ENCODE results near the gene KLF9. TPM values are rescaled to one million over a fixed set of nuclear protein-coding genes. Genes with fewer than 3 reads are reported as not detected.

Gene KLF9
- total RNA-seq, 1 experiment from 2014 or later: 0.34 TPM

DNA sequence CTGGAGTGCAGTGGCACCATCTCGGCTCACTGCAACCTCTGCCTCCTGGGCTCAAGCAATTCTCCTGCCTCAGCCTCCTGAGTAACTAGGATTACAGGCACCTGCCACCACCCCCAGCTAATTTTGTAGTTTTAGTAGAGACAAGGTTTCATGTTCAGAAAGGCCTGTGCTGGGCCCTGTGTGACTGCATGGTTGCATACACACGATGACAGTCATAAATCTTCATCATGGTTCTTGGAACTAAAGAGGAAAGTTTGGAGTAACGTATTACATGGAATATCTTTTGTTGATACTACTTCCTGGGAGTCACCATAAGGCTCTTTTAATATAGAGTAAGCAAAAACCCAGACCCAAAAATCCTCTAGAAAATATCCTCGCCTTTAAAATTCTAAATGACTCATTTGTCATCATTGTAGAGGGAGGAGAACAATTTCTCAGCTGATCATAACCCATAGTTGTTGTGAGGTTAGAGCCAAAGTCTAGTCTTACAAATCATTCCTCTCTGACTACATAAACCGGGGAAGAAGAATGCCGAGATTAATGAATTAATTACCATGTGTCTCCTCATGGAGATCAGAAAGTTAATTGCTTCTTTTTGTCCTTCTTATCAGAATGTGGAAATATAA lies 47.0 kb downstream of the KLF9 start:
- CTCF ChIA-PET: no interaction called here
- POLR2A ChIA-PET (ENCODE audit: low non-redundant PET): no interaction called here
- BruUV-seq (replicated peaks): no TSS peak

DNA sequence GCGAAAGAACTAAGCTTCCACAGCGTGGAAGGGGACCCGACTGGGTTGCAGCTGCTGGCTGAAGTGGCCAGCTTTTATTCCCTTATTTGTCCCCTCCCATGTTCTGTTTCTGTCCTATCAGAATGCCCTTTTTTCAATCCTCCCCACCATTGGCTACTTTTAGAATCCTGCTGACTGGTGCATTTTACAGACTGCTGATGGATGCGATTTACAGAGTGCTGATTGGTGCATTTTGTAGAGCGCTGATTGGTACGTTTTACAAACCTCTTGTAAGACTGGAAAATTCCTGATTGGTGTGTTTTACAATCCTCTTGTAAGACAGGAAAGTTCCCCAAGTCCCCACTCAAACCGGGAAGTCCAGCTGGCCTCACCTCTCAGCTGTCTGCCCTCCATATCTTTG lies 50.7 kb downstream of the KLF9 start:
- BruUV-seq (replicated peaks): no TSS peak
- ChIA-PET POLR2A (ENCODE audit: low non-redundant PET) (no interaction called here), CTCF (no interaction called here)
- intact Hi-C loops (cut with micrococcal nuclease; ENCODE audit: unreplicated experiment): no loop called here
- Histone ChIP-seq H3K27me3 (replicated peaks; ENCODE audit: insufficient read depth, low read depth, low read length, poor library complexity) (no peaks in the 10 kb centered on the region), H3K36me3 (ENCODE audit: insufficient read depth, low read length, poor library complexity, severe bottlenecking) (no peaks in the 10 kb centered on the region), H3K4me1 (ENCODE audit: insufficient read depth, low read length, poor library complexity, severe bottlenecking) (no peaks in the 10 kb centered on the region), H3K9me3 (ENCODE audit: low read depth, low read length, poor library complexity, severe bottlenecking) (no peaks in the 10 kb centered on the region), H3K27ac (ENCODE audit: low read depth, low read length, poor library complexity, severe bottlenecking) (no peak overlapping the region), H3K4me3 (ENCODE audit: low read depth, low read length, poor library complexity, severe bottlenecking) (no peak overlapping the region)
- no peak for DNase-seq (ENCODE audit: low spot score)
- no peak for TF ChIP-seq EZH2 (IDR thresholded peaks at IDR 0.05; ENCODE audit: borderline replicate concordance, low read depth, low read length, poor library complexity, severe bottlenecking)
- TF ChIP-seq, protein P1, sequence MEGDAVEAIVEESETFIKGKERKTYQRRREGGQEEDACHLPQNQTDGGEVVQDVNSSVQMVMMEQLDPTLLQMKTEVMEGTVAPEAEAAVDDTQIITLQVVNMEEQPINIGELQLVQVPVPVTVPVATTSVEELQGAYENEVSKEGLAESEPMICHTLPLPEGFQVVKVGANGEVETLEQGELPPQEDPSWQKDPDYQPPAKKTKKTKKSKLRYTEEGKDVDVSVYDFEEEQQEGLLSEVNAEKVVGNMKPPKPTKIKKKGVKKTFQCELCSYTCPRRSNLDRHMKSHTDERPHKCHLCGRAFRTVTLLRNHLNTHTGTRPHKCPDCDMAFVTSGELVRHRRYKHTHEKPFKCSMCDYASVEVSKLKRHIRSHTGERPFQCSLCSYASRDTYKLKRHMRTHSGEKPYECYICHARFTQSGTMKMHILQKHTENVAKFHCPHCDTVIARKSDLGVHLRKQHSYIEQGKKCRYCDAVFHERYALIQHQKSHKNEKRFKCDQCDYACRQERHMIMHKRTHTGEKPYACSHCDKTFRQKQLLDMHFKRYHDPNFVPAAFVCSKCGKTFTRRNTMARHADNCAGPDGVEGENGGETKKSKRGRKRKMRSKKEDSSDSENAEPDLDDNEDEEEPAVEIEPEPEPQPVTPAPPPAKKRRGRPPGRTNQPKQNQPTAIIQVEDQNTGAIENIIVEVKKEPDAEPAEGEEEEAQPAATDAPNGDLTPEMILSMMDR (conservative IDR thresholded peaks at IDR 0.05; ENCODE audit: low read depth, low read length): no peak

More for the DNA sequence above, 47.0 kb downstream of the KLF9 start:
- DNase-seq (ENCODE audit: low spot score): no peak
- no peaks in the 10 kb centered on the region for H3K4me1 ChIP-seq (ENCODE audit: insufficient read depth, low read length, poor library complexity, severe bottlenecking)
- TF ChIP-seq, protein P1 (conservative IDR thresholded peaks at IDR 0.05; ENCODE audit: low read depth, low read length): no peak
- TF ChIP-seq EZH2 (IDR thresholded peaks at IDR 0.05; ENCODE audit: borderline replicate concordance, low read depth, low read length, poor library complexity, severe bottlenecking): no peak
- intact Hi-C loops (cut with micrococcal nuclease; ENCODE audit: unreplicated experiment): no loop called here
- H3K9me3 ChIP-seq (ENCODE audit: low read depth, low read length, poor library complexity, severe bottlenecking): no peaks in the 10 kb centered on the region
- H3K27me3 ChIP-seq (replicated peaks; ENCODE audit: insufficient read depth, low read depth, low read length, poor library complexity): no peaks in the 10 kb centered on the region
- no peak overlapping the region for H3K4me3 ChIP-seq (ENCODE audit: low read depth, low read length, poor library complexity, severe bottlenecking)
- no peak overlapping the region for H3K27ac ChIP-seq (ENCODE audit: low read depth, low read length, poor library complexity, severe bottlenecking)
- H3K36me3 ChIP-seq (ENCODE audit: insufficient read depth, low read length, poor library complexity, severe bottlenecking): no peaks in the 10 kb centered on the region

DNA sequence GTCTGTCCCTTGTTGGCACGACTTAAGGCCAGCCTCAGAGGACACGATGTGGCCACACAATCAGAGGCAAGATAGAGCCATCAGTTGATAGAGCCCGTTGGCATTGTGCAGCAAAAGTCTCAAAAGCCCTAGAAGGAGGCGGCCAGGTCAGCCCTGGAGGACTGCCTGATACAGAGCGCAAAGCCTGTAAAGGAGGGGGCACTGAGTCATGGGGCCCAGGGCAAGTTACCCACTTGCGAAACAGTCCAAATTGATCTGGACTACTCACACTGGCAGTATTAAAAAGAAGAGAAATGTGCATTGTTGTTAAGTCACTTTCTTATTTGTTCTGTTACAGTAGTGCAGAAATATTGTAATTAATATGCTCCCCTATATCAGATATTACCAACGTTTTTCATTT lies 51.5 kb downstream of the KLF9 start:
- intact Hi-C loops (cut with micrococcal nuclease; ENCODE audit: unreplicated experiment): no loop called here
- no TSS peak for BruUV-seq (replicated peaks)
- Histone ChIP-seq H3K36me3 (ENCODE audit: insufficient read depth, low read length, poor library complexity, severe bottlenecking) (no peaks in the 10 kb centered on the region), H3K4me1 (ENCODE audit: insufficient read depth, low read length, poor library complexity, severe bottlenecking) (no peaks in the 10 kb centered on the region), H3K27ac (ENCODE audit: low read depth, low read length, poor library complexity, severe bottlenecking) (no peak overlapping the region), H3K27me3 (replicated peaks; ENCODE audit: insufficient read depth, low read depth, low read length, poor library complexity) (no peaks in the 10 kb centered on the region), H3K9me3 (ENCODE audit: low read depth, low read length, poor library complexity, severe bottlenecking) (no peaks in the 10 kb centered on the region), H3K4me3 (ENCODE audit: low read depth, low read length, poor library complexity, severe bottlenecking) (no peak overlapping the region)
- no peak for DNase-seq (ENCODE audit: low spot score)
- ChIA-PET CTCF (no interaction called here), POLR2A (ENCODE audit: low non-redundant PET) (no interaction called here)
- TF ChIP-seq, protein P1 (conservative IDR thresholded peaks at IDR 0.05; ENCODE audit: low read depth, low read length): no peak
- TF ChIP-seq EZH2 (IDR thresholded peaks at IDR 0.05; ENCODE audit: borderline replicate concordance, low read depth, low read length, poor library complexity, severe bottlenecking): no peak
